SK-N-SH treated with all-trans-retinoic acid at 6 μM for 48 hours (cell line): Measurements from ENCODE around the gene B3GALT6.

Experiments
- ATAC-seq: fragments of 200-7000 bp; cut with Tn5 transposase; 3 replicates; pipeline ENCODE4 v1.9.1; 2020; ENCODE audit warnings: mild to moderate bottlenecking, moderate library complexity
- BACH2 ChIP-seq: fragments of 250-450 bp; sonication (Bioruptor Pico); IDR thresholded peaks from 2 replicates; pipeline ENCODE4 v1.9.0; 2021; ENCODE audit warnings: mild to moderate bottlenecking, borderline replicate concordance
- CREB5 ChIP-seq: fragments of 250-450 bp; sonication (Bioruptor Pico); IDR thresholded peaks from 2 replicates; pipeline ENCODE4 v1.5.1; 2020; ENCODE audit warnings: low read depth, mild to moderate bottlenecking, moderate library complexity
- GLIS3 ChIP-seq: fragments of 250-450 bp; sonication (Bioruptor Pico); IDR thresholded peaks from 2 replicates; pipeline ENCODE4 v1.5.0; 2020; ENCODE audit warnings: mild to moderate bottlenecking, moderate library complexity
- ISL1 ChIP-seq: fragments of 250-450 bp; sonication (Bioruptor Pico); IDR thresholded peaks from 2 replicates; pipeline ENCODE4 v2.1.2; 2022; ENCODE audit warnings: mild to moderate bottlenecking, moderate library complexity
- POU6F1 ChIP-seq: fragments of 250-450 bp; sonication (Bioruptor Pico); IDR thresholded peaks from 2 replicates; pipeline ENCODE4 v1.8.0; 2021; ENCODE audit warnings: low read depth, mild to moderate bottlenecking, moderate library complexity, borderline replicate concordance
- PPARA ChIP-seq: fragments of 250-450 bp; sonication (Bioruptor Pico); IDR thresholded peaks from 2 replicates; pipeline ENCODE4 v1.5.0; 2020; ENCODE audit warnings: mild to moderate bottlenecking, borderline replicate concordance
- RARB ChIP-seq: fragments of 250-450 bp; sonication (Bioruptor Pico); IDR thresholded peaks from 2 replicates; pipeline ENCODE4 v1.8.0; 2021; ENCODE audit warnings: mild to moderate bottlenecking, moderate library complexity
- SNAI2 ChIP-seq: fragments of 250-450 bp; sonication (Bioruptor Pico); IDR thresholded peaks from 2 replicates; pipeline ENCODE4 v1.5.0; 2020; ENCODE audit warnings: mild to moderate bottlenecking, moderate library complexity
- TOX ChIP-seq: fragments of 250-450 bp; sonication (Bioruptor Pico); IDR thresholded peaks from 2 replicates; pipeline ENCODE4 v1.8.0; 2021; ENCODE audit warnings: mild to moderate bottlenecking, moderate library complexity, borderline replicate concordance
- TSHZ2 ChIP-seq: fragments of 250-450 bp; sonication (Bioruptor Pico); IDR thresholded peaks from 2 replicates; pipeline ENCODE4 v1.5.0; 2020; ENCODE audit warnings: mild to moderate bottlenecking, moderate library complexity
- ZC3H10 ChIP-seq: fragments of 250-450 bp; sonication (Bioruptor Pico); IDR thresholded peaks from 2 replicates; pipeline ENCODE4 v1.5.1; 2021; ENCODE audit warnings: mild to moderate bottlenecking, moderate library complexity
- ZFP3 ChIP-seq: fragments of 250-450 bp; sonication (Bioruptor Pico); IDR thresholded peaks from 2 replicates; pipeline ENCODE4 v1.5.0; 2020; ENCODE audit warnings: mild to moderate bottlenecking, moderate library complexity
- ZFP30 ChIP-seq: fragments of 450-650 bp; formaldehyde crosslinking; IDR thresholded peaks from 2 replicates; pipeline ENCODE4 v1.5.0; 2022; ENCODE audit warnings: mild to moderate bottlenecking, moderate library complexity
- ZNF565 ChIP-seq: fragments of 450-650 bp; formaldehyde crosslinking; conservative IDR thresholded peaks from 2 replicates; pipeline ENCODE4 v1.5.0; 2020; ENCODE audit warnings: low read depth, mild to moderate bottlenecking, moderate library complexity
- TF ChIP-seq, protein P1 (sequence below): fragments of 250-450 bp; sonication (Bioruptor Pico); IDR thresholded peaks from 2 replicates; pipeline ENCODE4 v1.8.0; 2020; ENCODE audit warnings: mild to moderate bottlenecking, moderate library complexity, borderline replicate concordance

The B3GALT6 gene

DNA sequence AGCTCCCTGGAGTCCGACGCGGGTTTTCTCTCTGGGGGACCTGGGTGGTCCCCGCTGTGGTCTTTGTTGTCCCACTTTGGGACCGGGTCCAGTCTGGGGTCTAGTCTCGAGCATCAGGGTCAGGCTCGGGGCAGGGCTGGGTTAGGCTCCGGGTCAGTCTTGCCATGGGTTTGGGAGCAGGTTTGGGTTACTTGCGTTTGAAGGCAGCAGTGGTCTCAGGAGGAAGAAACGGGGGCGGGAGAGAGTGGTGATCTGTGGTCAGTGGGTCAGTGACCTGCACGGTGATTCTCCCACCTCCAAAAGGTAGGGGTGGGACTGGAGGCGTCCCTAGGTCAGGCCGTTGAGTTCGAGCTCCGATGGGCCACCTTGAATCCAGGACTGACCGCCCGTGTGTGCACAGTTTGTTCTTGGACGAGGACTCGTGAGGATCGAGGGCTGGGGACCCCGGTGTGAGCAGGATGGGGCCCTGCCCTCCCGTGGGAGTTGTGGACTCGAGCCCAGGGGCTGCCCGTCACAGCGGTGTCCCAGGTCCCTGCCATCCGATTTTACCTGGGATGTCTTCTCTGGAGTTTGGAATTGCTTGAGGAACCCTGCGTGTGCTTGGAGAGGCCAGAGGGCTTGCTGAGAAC, 2.3 kb downstream of the B3GALT6 start:
- no peak for ATAC-seq
- TF ChIP-seq GLIS3 (CRISPR knock-in tag) (no peak), PPARA (CRISPR knock-in tag) (no peak), BACH2 (CRISPR knock-in tag) (no peak)
- TF ChIP-seq, protein P1, sequence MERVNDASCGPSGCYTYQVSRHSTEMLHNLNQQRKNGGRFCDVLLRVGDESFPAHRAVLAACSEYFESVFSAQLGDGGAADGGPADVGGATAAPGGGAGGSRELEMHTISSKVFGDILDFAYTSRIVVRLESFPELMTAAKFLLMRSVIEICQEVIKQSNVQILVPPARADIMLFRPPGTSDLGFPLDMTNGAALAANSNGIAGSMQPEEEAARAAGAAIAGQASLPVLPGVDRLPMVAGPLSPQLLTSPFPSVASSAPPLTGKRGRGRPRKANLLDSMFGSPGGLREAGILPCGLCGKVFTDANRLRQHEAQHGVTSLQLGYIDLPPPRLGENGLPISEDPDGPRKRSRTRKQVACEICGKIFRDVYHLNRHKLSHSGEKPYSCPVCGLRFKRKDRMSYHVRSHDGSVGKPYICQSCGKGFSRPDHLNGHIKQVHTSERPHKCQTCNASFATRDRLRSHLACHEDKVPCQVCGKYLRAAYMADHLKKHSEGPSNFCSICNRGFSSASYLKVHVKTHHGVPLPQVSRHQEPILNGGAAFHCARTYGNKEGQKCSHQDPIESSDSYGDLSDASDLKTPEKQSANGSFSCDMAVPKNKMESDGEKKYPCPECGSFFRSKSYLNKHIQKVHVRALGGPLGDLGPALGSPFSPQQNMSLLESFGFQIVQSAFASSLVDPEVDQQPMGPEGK (CRISPR knock-in tag): no peak

GRCh38 chr1:1235016-1235744, 3.1 kb downstream of the B3GALT6 start:
- no peak for TF ChIP-seq TOX (CRISPR knock-in tag)
- TF ChIP-seq POU6F1: no peak
- no peak for TF ChIP-seq ZFP3 (CRISPR knock-in tag)
- no peak for TF ChIP-seq ZNF565 (CRISPR knock-in tag)
- no peak for TF ChIP-seq RARB
- TF ChIP-seq ZC3H10 (CRISPR knock-in tag): no peak
- no peak for TF ChIP-seq TSHZ2 (CRISPR knock-in tag)
- TF ChIP-seq CREB5 (CRISPR knock-in tag): no peak
- TF ChIP-seq SNAI2 (CRISPR knock-in tag): no peak
- TF ChIP-seq, protein P1 (CRISPR knock-in tag): no peak
- ATAC-seq: no peak

- TF ChIP-seq CREB5 (CRISPR knock-in tag) (no peak), ISL1 (CRISPR knock-in tag) (no peak), SNAI2 (CRISPR knock-in tag) (no peak), ZFP30 (no peak)
- ATAC-seq: no peak
Measured at GRCh38 chr1:1236176-1236763, 4.2 kb downstream of the B3GALT6 start.
